ENCODE results near the gene SLC35F4. TPM values are rescaled to one million over a fixed set of nuclear protein-coding genes. Genes with fewer than 3 reads are reported as not detected.

SLC35F4 gene
- total and polyA plus RNA-seq, 2 donors (not counting 1 experiment from before 2014, with no cell fraction given): not detected

DNA sequence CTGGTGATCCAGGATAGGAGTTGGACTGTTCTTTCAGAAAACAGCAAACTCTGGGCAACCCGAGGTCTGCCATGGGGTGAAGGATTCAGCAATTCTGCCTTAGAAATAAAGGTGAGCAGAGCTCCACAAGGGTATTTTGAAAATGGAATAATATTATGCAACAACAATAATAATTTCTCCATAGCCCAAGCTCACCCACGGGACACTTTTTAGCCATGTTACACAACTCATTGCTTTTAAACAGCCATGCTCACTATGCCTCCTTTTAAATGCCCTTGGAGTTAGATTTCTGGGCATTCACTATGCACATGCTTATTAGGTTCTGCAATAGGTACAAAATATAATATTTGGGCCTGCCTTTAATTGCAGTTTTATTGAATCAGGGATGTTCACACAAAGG lies 37.2 kb downstream of the SLC35F4 start:
- ATAC-seq (ENCODE audit: low read depth): no peak
- no CpG with 5 or more reads among the region's 2 CpGs for WGBS (ENCODE audit: insufficient coverage)
- no peaks in the 10 kb centered on the region for H3K27me3 Mint-ChIP-seq

GRCh38 chr14:57823015-57823660 lies 42.8 kb downstream of the SLC35F4 start:
- no peak overlapping the region for H3K4me3 ChIP-seq (ENCODE audit: control extremely low read depth in 1 of 5, extremely low read depth in 1 of 5, insufficient read depth in 1 of 5, low read depth in 2 of 5, low read length in 4 of 5)
- CTCF ChIA-PET: interaction anchor here (0.6 kb wide), 1 partner anchor 284 kb away, joined by 3 read pairs; no protein-coding TSS in a partner anchor
- H4K20me1 ChIP-seq (ENCODE audit: control insufficient read depth, insufficient read depth, low read length, poor library complexity, severe bottlenecking): no peaks in the 10 kb centered on the region
- Mint-ChIP-seq H3K4me3 (no peak overlapping the region), H3K4me1 (no peaks in the 10 kb centered on the region), H3K27me3 (peaks cover 4% of the 10 kb centered on the region), H3K9me3 (ENCODE audit: insufficient read depth) (no peaks in the 10 kb centered on the region), H3K27ac (no peak overlapping the region)
- H3K79me2 ChIP-seq (ENCODE audit: control insufficient read depth, insufficient read depth, low read length): no peaks in the 10 kb centered on the region
- no peak for ATAC-seq (ENCODE audit: low read depth)
- H3K36me3 ChIP-seq (replicated peaks in 1 of 2; ENCODE audit: control extremely low read depth in 1 of 2, control insufficient read depth in 1 of 2, extremely low read depth in 1 of 2, insufficient read depth in 2 of 2, low read length in 1 of 2): no peaks in the 10 kb centered on the region
- H3K4me1 ChIP-seq (ENCODE audit: control insufficient read depth in 2 of 2, insufficient read depth in 2 of 2, low read length in 2 of 2): no peaks in the 10 kb centered on the region
- WGBS (ENCODE audit: insufficient coverage): 92% methylated on average over 4 of the region's 4 CpGs
- DNase-seq: no peak
- no peak overlapping the region for H3K27ac ChIP-seq (ENCODE audit: low read length in 2 of 2)
- H2AFZ ChIP-seq (ENCODE audit: insufficient read depth, low read depth, low read length, poor library complexity, severe bottlenecking): no peak overlapping the region
- H3K4me2 ChIP-seq (replicated peaks; ENCODE audit: low read depth, low read length, poor library complexity, severe bottlenecking): no peak overlapping the region
- H3K9me3 ChIP-seq (ENCODE audit: control extremely low read depth in 1 of 3, control insufficient read depth in 2 of 3, insufficient read depth in 1 of 3, low read length in 2 of 3): no peaks in the 10 kb centered on the region
- TF ChIP-seq EZH2 (IDR thresholded peaks at IDR 0.05; ENCODE audit: borderline replicate concordance, insufficient read depth, low read depth, low read length, poor library complexity, severe bottlenecking): no peak
- TF ChIP-seq, protein P1, sequence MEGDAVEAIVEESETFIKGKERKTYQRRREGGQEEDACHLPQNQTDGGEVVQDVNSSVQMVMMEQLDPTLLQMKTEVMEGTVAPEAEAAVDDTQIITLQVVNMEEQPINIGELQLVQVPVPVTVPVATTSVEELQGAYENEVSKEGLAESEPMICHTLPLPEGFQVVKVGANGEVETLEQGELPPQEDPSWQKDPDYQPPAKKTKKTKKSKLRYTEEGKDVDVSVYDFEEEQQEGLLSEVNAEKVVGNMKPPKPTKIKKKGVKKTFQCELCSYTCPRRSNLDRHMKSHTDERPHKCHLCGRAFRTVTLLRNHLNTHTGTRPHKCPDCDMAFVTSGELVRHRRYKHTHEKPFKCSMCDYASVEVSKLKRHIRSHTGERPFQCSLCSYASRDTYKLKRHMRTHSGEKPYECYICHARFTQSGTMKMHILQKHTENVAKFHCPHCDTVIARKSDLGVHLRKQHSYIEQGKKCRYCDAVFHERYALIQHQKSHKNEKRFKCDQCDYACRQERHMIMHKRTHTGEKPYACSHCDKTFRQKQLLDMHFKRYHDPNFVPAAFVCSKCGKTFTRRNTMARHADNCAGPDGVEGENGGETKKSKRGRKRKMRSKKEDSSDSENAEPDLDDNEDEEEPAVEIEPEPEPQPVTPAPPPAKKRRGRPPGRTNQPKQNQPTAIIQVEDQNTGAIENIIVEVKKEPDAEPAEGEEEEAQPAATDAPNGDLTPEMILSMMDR (IDR thresholded peaks at IDR 0.05): no peak
- H3K27me3 ChIP-seq (replicated peaks in 1 of 4; ENCODE audit: control extremely low read depth in 1 of 4, control insufficient read depth in 3 of 4, insufficient read depth in 4 of 4, low read length in 3 of 4): no peaks in the 10 kb centered on the region
- POLR2A ChIA-PET: no interaction called here
- intact Hi-C loops (cut with micrococcal nuclease): no loop called here
- no peak overlapping the region for H3K9ac ChIP-seq (ENCODE audit: low read length)

More for the DNA sequence above, 37.2 kb downstream of the SLC35F4 start:
- DNase-seq: no peak
- no peak overlapping the region for H3K27ac ChIP-seq (ENCODE audit: low read length in 2 of 2)
- H3K9me3 ChIP-seq (ENCODE audit: control extremely low read depth in 1 of 3, control insufficient read depth in 2 of 3, insufficient read depth in 1 of 3, low read length in 2 of 3): no peaks in the 10 kb centered on the region
- no peak overlapping the region for H3K4me2 ChIP-seq (replicated peaks; ENCODE audit: low read depth, low read length, poor library complexity, severe bottlenecking)
- H2AFZ ChIP-seq (ENCODE audit: insufficient read depth, low read depth, low read length, poor library complexity, severe bottlenecking): no peak overlapping the region
- no peak for TF ChIP-seq EZH2 (IDR thresholded peaks at IDR 0.05; ENCODE audit: borderline replicate concordance, insufficient read depth, low read depth, low read length, poor library complexity, severe bottlenecking)
- TF ChIP-seq, protein P1 (IDR thresholded peaks at IDR 0.05): no peak
- H3K9ac ChIP-seq (ENCODE audit: low read length): no peak overlapping the region
- CTCF ChIA-PET: no interaction called here
- H3K4me1 Mint-ChIP-seq: no peaks in the 10 kb centered on the region
- no peaks in the 10 kb centered on the region for H3K9me3 Mint-ChIP-seq (ENCODE audit: insufficient read depth)
- H4K20me1 ChIP-seq (ENCODE audit: control insufficient read depth, insufficient read depth, low read length, poor library complexity, severe bottlenecking): no peaks in the 10 kb centered on the region
- H3K4me3 Mint-ChIP-seq: no peak overlapping the region
- intact Hi-C loops (cut with micrococcal nuclease): no loop called here
- H3K36me3 ChIP-seq (replicated peaks in 1 of 2; ENCODE audit: control extremely low read depth in 1 of 2, control insufficient read depth in 1 of 2, extremely low read depth in 1 of 2, insufficient read depth in 2 of 2, low read length in 1 of 2): no peaks in the 10 kb centered on the region
- H3K79me2 ChIP-seq (ENCODE audit: control insufficient read depth, insufficient read depth, low read length): no peaks in the 10 kb centered on the region
- no peaks in the 10 kb centered on the region for H3K27me3 ChIP-seq (replicated peaks in 1 of 4; ENCODE audit: control extremely low read depth in 1 of 4, control insufficient read depth in 3 of 4, insufficient read depth in 4 of 4, low read length in 3 of 4)
- no peak overlapping the region for H3K4me3 ChIP-seq (ENCODE audit: control extremely low read depth in 1 of 5, extremely low read depth in 1 of 5, insufficient read depth in 1 of 5, low read depth in 2 of 5, low read length in 4 of 5)
- H3K4me1 ChIP-seq (ENCODE audit: control insufficient read depth in 2 of 2, insufficient read depth in 2 of 2, low read length in 2 of 2): no peaks in the 10 kb centered on the region
- POLR2A ChIA-PET: no interaction called here
- H3K27ac Mint-ChIP-seq: no peak overlapping the region
